Endometrial microvascular endothelial cells (primary cell): Measurements from ENCODE around the gene STIMATE. TPM values are rescaled to one million over a fixed set of nuclear protein-coding genes. Genes with fewer than 3 reads are reported as not detected.

Source experiments
- in situ Hi-C: cut with HindIII; loops from 2 replicates; pipeline ENCODE4 v1.10.0; 2017; ENCODE audit warnings: low sequenced_read_pairs, low pct_unique_long_range_greater_than_20kb; ENCODE audit errors: inconsistent ontology term
- total RNA-seq: library from RNA; depleted of rRNA; stranded (reverse); fragments of >200 nt; gene quantifications from one replicate; pipeline ENCODE4 v1.2.3, GENCODE V29; 2015; ENCODE audit errors: inconsistent ontology term

STIMATE gene
- total RNA-seq, 1 donor from 2014 or later = 12.6 TPM

DNA sequence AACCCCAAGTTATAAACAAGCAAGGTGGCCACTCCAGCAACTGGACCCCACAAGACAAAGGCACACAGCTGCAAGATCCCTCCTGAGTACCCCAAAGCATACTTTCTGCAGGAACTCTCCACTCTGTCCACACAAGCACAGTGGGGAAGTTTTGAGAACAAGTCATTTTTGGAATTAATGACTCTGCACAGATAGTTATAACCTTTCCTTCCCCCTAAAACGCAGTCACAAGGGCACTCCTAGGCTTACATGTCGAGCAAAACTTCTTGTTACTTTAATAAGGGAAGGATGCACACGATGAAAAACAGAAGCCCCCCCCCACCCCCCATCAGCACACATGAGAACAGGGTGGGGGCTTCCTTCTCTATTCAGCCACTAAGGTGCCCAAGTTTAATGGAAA, 1.2 kb downstream of the STIMATE start:
- in situ Hi-C loops = no loop called here

DNA sequence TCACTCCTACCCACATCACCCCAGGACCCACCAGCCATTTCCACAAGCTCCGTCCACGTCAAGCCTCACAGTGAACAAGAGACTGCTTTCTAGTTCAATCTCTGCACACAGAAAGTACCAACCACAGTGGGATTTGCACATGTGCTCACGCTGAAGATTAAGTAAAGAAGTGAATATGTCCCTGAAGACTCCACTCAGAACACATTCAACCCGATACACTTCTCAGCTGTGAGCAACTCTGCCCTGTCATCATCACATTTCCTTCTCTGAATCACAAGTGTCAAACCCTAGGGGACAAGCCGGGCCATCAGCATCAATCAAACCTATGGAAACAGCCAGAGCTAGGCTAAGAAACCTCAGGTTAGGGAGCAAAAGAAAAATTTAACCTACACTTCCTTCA, 1.9 kb downstream of the STIMATE start:
- in situ Hi-C loops = no loop called here

DNA sequence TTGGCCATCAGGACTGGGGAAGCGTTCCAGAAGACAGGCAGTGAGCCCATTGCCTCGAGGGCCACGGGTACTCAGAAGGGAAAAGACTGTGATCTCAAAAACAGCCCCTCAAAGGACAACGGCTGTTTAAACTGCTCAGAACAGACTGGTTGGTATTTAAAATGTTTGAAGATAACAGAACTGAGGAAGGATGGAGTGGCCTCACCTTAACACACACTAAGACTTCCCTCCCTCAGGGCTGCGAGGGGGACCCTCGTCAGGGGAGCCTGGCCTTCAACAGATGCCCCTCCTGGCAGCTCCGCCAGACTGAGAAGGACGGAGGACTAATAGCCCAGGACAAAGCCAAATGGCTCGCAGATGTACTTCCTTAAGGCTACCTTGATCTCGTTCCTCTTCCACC, 2.6 kb downstream of the STIMATE start:
- in situ Hi-C loops = no loop called here

DNA sequence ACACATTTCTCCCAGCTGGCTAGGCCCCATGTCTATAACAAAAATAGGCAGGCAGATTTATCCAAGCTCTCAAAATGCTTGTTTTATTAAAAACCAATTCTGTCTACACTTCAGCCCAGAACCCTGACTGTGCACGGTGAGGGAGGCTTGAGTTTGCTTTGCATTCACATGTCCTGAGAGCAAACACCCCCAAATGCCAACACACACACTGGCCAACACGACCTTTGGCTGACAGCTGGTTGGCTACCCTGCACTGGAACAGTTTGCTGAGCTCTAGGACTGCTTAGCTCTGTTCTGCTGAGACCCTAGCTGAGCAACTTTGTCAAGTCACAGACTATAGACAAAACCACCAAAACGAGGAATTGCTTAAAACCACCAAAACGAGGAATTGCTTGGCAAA, 3.6 kb downstream of the STIMATE start:
- in situ Hi-C loops = no loop called here

DNA sequence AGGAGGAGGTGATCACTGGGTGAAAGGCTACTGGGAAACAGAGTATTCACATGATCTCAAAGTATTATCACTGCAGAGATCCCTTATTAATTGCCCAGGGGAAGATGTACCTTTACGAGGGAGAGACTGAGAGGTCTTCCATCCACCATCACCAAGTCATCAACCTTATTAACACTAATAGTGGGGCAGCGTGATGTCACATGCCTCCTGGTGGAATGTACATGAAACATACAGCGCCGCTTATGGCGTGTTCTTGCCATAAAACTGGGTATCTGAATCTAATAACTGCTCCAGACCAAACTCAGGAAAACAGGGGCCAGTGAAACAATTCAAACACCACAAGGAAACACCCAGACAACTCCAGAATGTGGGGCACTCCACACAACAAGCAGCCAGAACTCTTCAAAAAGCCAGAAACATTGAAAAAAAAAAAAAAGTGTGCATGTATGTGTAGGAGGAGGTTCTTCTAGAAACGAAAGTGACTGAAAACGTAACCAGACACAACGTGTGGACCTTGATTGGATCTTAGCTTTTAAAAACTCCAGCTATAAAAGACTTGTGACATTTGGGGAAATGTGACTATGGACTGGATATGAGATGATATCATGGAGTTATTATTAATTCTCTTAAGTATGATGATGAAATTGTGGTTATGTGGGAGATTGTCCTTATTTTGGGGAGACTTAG, 4.6 kb downstream of the STIMATE start:
- in situ Hi-C loops = no loop called here

DNA sequence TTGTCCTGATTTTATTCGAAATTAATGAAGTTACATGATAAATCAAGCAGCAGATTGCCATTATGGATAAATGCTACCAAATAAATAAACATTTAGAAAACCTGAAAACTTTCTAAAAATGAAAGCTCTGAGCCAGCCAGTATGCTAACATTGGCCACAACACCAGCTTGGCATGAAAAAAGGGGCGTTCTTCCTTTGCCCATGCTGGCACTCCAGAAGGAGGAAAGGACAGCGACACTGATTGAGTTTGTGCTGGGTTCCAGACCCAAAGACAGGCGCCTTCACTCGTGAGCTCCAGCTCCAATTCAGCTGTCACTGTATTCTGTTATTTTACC, 5.1 kb downstream of the STIMATE start:
- in situ Hi-C loops = no loop called here

DNA sequence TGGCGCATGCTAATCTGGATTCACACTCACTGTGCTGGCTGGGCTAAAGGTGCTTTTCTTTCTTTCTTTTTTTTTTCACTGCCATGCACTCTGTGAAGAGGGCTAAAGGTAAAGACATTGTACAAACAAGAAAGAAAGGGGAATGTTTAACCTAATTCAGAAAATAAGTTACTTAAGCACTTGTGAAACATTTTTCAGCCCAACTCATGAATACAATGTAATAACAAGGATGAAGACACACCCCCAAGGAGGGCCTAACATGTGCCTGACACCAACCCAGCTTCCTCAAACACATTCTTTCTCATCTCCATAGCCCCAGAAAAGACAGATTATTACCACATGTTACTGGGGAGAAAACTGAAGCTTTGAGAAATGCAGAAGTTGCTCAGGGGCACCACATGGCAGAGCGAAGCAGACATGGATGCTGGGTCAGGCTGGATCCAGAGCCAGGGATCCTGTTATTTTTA, 5.7 kb downstream of the STIMATE start:
- in situ Hi-C loops = no loop called here

DNA sequence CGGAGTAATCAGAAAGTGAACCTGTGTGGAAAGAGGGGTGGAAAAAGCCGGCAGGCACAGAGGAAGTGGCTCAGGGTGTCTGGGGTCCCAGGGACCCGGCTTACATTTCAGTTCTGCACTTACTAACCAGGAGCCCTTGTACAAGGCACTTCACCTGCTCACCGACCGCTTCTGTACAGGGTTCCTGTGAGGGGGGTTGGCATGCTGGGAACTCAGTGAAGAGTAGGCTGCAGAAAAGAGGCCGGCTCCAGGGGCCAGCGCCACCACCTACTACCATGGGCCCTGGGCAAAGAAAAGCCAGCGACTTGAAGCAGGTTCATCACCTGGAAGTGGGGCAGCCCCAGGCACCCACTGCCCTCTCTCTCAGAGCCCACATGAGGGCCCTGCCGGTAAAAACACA, 6.2 kb downstream of the STIMATE start:
- in situ Hi-C loops = no loop called here

DNA sequence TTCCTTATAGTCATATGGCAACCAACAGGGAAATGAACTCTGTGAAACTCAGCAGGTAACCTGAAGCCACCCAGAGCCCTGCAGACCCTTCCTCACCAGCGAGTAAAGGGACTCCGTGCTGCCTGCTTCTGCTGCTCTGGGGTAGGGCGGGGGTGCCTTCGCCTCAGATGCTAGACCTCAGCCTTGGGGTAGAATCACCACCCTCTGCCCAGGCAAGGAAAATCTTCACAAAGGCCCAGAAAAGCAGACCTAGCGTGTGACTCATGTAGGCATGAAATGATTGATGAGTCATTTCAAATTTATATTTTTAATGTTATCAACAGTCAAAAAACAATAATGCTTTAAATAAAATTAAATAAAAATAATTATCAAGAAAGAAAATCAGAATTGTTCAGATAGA, 6.6 kb downstream of the STIMATE start:
- in situ Hi-C loops = no loop called here

DNA sequence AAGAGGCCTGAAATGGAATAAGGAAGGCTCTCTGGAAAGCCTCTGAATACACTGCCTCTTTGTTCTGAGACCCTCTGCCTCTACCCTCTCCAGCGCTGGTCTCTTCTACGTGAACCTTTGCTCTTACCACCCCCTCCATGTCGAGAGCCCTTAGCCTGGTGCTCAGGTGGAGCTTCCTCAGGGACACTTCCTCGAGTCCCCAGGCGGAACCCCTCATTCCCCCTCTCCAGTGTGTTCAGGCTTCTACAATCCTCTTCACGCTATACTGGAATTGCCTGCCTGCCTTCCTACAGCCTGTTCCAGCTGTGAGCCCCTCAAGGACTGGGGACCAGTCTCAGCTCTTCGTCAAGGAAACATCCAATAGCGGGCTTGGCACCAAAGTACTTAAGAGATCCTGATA, 7.4 kb downstream of the STIMATE start:
- in situ Hi-C loops = no loop called here

DNA sequence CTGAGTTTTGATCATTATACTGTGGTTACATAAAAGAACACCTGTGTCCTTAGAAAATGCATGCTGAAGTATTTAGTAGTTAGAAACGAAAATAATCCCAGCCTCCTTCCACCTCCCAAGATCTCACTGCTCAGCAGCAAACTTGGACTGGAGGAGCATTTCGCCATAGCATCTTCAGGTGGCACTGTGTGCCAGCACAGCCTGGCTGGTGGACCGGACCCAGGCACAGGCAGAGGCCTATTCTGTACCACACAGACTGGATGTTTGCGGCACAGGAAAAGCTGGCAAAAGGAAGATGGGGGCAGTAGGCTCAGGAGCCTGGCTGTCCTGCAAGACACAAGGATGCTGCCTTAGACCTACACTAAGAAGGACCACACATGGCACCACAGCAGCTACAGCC, 10.2 kb downstream of the STIMATE start:
- in situ Hi-C loops = no loop called here

DNA sequence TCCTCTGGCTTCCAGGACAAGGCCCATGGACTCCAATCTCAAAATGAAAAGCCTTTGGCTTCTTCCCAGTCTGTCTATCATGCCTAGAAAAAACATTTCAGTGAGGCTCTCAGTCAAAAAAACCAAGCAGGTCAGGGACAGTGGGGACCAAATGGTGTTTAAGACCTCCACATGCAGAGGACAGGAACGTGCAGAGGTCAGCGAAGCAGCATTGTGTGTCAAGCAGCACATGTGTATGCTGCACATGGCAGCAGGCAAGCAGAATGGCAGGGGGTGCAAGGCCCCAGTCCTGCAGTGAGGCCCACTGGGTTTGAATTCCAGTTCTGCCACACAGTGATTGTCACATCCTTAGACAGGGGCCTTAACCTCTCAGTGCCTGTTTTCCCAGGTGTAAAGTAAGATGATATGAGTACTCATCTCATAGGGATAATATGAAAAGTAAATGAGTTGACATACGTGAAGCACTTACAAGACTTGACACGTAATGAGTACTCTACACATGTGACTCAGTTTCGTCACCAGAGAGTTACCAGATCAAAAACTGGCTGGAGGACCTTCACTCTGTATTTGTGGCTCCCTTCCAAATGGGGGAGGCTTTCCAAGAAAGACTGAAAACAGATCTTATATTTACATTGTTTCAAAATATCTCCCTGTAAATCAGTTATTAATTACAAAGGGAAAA, 11.2 kb downstream of the STIMATE start:
- in situ Hi-C loops = no loop called here

DNA sequence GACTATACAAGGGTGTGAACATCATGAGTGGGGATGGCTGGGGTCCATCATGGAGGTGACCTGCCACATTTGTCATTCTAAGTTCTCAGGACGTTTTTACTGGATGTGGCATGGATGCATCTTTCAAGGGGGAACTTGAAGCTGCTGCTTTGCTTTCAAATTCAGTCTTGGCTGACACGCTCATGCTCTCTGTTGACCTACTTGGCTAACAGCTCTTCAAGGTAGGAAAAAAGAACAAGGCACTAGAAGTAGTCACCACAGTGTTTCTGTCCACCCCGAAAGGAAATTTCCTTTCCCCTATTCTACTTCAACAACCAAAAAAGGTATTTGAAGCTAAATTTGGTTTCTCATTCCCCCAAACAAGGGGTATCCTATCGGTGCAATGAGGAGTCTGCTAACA, 15.0 kb downstream of the STIMATE start:
- in situ Hi-C loops = no loop called here

DNA sequence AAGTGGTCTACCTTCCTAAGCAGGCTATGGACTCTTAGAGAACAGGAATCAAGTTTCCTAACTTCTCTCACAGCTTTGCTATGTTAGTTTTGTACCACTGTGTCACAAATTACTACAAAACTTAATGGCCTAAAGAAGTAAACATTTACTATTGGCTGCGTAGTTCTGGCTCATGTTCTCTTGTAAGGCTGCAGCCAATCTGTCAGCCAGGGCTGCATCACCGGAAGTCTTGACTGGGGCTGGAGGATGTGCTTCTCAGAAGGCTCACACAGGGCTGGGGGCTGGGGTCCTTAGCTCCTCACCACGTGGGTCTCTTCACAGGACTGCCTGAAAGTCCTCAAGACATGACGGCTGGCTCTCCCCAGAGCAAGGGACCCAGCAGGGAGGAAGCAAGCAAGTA, 15.5 kb downstream of the STIMATE start:
- in situ Hi-C loops = no loop called here

DNA sequence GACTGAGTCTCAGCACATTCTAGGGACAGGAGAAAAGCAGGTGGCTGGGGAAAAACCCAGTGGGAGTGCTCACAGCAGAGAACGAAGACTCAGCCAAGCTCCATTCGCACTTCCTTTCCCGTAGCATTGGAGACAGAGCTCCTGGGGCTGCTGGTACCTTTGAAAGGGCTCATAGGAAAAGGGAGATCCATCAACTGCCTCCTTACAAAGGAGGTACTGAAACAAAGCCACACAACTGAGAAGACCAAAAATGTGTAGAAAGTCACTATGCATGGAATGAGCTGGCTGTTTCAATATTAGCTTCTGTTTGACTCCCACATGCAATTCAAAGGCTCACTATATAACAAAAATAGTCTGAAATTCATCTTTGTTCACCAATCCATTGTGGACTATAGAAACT, 16.9 kb downstream of the STIMATE start:
- in situ Hi-C loops = no loop called here

DNA sequence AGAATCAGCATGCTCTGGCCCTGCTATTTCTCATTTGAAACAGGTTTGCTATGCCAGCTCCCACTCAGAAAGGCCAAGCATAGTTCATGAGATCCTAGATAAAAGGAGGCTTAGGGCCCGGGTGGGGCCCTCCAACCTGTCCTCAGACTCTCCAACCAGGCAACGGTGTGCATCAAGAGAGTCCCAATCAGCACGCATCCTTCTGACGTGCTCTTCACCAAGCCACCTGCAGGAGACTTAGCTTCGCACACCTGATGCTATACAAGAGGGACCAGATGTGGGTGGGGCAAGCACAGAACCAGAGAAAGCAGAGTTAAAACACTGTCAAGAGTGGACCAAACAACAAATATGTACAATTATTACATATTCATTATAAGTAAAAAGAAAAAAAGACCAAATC, 17.3 kb downstream of the STIMATE start:
- in situ Hi-C loops = no loop called here

DNA sequence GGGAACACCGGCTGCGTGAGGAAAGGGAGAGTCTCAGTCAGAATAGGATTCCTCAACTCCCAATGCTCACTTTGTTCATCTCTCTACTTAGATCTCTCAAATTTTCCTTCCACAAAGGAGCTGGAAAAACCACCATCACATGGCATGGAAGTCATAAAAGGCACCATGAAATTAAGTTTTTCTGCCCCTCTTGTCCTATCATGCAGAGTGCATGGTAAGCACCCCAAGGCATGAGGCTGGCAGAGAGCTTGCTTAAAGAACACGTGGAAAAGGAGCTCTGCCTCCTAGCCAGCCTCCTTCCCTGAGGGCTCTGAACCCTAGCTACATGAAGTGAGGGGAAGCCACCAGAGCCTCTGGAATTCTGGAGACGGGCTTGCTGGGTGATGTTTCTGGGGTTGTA, 17.8 kb downstream of the STIMATE start:
- in situ Hi-C loops = no loop called here

DNA sequence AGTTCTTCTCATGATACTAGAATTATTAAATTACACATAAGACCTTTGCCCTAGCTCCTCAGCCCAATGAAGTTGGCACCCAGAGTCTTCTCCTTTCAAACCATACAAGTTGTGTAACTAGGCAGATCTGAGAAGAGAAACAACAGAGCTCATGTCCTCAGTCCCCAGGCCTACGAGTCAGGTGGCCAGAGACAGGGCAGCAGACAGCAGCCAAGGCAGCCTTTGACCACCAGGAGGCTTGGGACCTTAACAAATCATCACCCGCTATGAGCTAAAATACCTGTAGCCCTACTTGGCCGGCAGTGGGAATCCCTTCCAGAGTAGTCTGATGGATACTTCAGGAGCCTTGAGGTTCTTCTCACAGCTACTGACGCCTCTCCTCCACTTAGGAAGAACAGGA, 18.3 kb downstream of the STIMATE start:
- in situ Hi-C loops = no loop called here

DNA sequence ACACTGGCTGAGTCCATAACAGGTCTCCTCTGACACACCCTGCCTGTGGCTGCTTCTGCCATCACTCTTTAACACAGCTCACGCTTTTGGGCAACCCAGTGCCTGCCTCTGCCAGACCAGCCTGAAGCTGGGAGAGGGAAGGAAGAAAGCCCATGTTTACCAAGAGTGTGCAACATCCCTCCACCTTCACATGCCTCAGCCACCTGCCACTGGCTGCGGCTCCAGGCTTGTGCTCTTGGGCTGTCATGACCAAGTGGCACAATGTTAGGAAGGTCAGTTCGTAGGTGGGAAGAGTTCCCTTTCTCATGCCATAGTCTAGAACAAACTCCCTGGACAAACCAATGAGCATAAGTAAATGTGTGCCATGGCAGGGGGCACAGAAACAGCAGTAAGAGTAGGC, 20.3 kb downstream of the STIMATE start:
- in situ Hi-C loops = no loop called here

DNA sequence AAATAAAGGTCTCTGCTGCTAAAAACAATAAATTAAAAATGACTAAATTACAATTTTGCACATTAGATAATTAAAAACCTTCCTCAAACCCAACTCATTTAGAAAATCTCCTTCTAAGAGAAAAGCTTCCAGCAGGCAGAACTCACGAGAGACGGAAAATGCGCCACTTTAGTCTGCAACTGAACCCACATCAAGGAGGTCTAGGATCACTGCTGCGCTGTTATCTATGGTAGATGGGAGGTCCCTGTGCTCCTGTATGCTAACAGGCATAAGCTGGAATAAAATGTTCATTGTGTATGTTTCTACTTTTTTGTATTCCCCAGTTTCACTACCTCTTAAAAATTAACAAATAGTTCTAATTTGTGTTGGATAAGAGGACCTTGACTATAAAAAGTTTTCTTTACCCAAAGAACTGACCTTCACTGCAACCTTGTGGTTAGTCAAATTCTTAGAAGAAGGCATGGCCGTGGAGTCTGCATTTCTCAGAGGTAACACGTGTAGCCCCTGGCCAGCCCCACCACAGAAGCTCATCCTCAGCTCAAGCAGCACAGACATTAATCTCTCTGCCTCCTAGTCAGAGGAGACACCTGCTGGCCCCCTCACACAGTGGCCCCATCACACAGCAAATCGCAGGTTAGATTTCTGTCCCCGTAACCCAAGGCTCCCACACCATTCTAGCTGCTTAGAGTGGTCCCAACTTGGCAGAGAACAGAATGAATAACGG, 22.3 kb downstream of the STIMATE start:
- in situ Hi-C loops = no loop called here
